ENCODE results near the gene EVA1A.

EVA1A gene

DNA sequence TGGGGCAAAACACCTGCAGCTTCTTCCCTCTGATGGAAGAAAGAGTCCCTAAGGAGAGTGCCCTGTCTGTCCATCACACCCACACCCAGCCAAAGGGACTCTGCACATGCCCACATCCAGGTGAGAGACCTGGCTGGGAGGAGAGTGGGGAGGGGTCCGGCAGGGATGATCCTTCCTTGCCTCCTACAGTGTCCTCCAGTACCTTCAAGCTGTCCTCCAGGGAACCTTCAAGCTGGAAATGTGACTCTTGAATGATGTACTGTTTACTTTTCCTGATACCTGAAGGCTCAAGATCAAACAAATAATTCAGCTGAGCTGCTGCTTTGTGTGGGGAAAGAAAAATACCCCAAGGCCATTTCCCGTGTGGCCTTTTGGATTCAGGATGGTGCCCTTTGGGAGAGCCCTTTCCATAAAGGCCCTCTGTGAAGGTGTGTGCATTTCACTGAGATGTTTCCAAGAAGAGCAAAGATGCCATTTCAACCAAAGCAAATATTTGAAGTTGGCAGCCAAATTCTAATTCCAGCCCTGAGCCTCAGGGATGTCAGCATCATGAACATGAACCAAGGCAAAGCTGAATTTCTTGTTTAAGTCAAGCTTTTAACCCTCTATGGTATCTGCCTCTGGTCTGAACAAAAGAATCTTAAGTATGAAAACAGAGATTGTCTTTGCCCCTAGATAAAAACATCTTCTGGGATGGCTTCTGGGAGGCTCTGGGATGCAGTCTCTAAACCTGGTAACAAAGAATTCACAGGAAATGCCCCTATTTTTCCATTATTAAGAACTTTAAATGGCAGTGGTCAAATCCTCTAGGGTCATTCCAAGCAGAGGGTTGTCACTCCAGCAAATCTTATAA, 11.1 kb downstream of the EVA1A start:
- no peak for DNase-seq (ENCODE audit: low spot score)
- in situ Hi-C loops (cut with MboI; ENCODE audit: low pct_unique_long_range_greater_than_20kb, low sequenced_read_pairs, unreplicated experiment): no loop called here
- TF ChIP-seq, protein P1, sequence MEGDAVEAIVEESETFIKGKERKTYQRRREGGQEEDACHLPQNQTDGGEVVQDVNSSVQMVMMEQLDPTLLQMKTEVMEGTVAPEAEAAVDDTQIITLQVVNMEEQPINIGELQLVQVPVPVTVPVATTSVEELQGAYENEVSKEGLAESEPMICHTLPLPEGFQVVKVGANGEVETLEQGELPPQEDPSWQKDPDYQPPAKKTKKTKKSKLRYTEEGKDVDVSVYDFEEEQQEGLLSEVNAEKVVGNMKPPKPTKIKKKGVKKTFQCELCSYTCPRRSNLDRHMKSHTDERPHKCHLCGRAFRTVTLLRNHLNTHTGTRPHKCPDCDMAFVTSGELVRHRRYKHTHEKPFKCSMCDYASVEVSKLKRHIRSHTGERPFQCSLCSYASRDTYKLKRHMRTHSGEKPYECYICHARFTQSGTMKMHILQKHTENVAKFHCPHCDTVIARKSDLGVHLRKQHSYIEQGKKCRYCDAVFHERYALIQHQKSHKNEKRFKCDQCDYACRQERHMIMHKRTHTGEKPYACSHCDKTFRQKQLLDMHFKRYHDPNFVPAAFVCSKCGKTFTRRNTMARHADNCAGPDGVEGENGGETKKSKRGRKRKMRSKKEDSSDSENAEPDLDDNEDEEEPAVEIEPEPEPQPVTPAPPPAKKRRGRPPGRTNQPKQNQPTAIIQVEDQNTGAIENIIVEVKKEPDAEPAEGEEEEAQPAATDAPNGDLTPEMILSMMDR (IDR thresholded peaks at IDR 0.05; ENCODE audit: extremely low read depth, insufficient read depth, missing control alignments): no peak

DNA sequence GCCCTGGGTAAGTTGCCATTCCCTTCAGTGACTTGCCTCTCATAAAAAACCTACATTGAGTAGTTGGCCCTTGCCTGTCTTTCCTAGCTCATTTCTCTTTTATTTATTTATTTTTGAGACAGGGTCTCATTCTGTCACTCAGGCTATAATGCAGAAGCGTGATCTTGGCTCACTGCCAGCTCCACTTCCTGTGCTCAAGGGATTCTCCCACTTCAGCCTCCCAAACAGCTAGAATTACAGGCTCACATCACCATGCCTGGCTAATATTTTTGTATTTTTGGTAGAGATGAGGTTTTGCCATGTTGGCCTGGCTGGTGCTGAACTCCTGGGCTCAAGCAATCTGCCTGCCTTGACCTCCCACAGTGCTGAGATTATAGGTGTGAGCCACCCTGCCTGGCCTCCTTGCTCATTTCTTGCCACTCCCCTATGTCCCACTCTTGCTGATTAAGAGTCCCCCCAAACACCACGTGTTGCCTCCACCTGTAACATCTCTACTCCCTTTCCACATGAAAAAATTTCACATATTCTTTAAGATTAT, 12.6 kb downstream of the EVA1A start:
- in situ Hi-C loops (cut with MboI; ENCODE audit: low pct_unique_long_range_greater_than_20kb, low sequenced_read_pairs, unreplicated experiment): no loop called here
- no peak for DNase-seq (ENCODE audit: low spot score)
- TF ChIP-seq, protein P1 (IDR thresholded peaks at IDR 0.05; ENCODE audit: extremely low read depth, insufficient read depth, missing control alignments): no peak

DNA sequence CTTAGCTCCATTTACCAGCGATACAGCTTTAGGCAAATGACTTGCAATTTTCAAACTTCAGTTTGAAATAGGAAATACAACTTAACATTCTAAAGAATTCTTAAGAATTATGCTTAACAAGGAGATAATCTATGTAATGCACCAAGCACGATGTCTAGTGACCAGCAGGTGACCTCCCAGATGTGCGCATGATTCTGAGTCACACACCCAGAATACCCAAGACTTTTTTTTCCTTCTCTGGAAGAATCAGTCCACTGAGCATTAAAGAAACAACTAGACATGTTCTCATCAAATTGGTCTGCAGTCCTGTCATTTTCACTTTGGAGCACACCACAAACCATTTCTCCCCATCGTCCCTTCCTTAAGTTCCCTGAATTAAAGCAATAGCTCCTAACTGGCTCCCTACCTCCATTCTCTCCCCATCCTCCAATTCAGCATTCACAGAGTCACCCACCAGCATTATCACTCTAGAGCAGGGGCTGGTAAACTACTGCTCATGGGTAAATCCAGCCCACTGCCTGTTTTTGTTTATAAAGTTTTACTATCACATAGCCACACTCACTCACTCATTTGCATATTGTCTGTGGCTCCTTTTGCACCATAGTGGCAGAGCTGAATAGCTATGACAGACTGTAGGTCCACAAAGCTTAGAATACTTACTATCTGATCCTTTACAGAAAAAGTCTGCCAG, 13.2 kb downstream of the EVA1A start:
- TF ChIP-seq, protein P1 (IDR thresholded peaks at IDR 0.05; ENCODE audit: extremely low read depth, insufficient read depth, missing control alignments): no peak
- no peak for DNase-seq (ENCODE audit: low spot score)
- in situ Hi-C loops (cut with MboI; ENCODE audit: low pct_unique_long_range_greater_than_20kb, low sequenced_read_pairs, unreplicated experiment): no loop called here

GRCh38 chr2:75545922-75546321, 14.8 kb downstream of the EVA1A start:
- in situ Hi-C loops (cut with MboI; ENCODE audit: low pct_unique_long_range_greater_than_20kb, low sequenced_read_pairs, unreplicated experiment): no loop called here
- TF ChIP-seq, protein P1 (IDR thresholded peaks at IDR 0.05; ENCODE audit: extremely low read depth, insufficient read depth, missing control alignments): no peak
- no peak for DNase-seq (ENCODE audit: low spot score)

DNA sequence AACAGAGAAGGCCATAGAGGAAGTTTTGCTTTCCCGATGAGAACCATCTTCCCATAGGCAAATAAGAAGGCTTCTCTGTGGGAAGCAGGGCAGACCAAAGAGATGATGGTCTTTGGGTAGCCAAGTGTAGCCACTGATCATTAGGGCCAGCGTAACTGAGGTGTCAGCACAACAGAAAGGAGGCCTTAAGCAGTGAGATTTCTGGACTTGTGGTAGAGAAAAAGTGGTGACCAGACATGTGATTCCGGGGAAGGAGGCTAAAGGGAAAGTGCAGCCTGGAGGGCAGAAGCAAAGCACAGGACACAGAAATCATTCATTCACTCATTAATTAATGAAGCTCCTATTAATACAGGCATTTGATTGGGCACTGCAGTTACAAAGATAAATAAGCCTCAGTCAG, 15.4 kb downstream of the EVA1A start:
- no peak for DNase-seq (ENCODE audit: low spot score)
- in situ Hi-C loops (cut with MboI; ENCODE audit: low pct_unique_long_range_greater_than_20kb, low sequenced_read_pairs, unreplicated experiment): no loop called here
- TF ChIP-seq, protein P1 (IDR thresholded peaks at IDR 0.05; ENCODE audit: extremely low read depth, insufficient read depth, missing control alignments): no peak

DNA sequence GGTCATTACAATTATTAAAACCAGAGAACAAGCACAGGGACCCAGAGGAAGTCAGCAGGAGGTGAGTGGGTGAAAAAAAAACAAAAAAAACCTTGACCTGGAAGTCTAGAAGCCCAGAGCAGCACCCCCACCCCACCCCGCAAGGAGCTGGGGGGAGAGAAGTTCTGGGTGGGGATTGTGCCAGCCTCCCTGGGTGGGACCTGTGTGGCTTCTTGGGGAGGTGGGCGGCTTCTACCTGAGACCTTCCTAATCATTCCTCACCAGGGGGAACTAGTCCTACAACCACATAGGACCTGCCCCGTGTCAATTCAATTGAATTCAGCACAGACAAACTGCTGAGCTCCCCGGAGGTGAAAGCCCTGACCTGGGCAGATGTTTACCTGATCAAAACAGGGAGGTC, 17.3 kb downstream of the EVA1A start:
- in situ Hi-C loops (cut with MboI; ENCODE audit: low pct_unique_long_range_greater_than_20kb, low sequenced_read_pairs, unreplicated experiment): no loop called here
- DNase-seq (ENCODE audit: low spot score): no peak
- TF ChIP-seq, protein P1 (IDR thresholded peaks at IDR 0.05; ENCODE audit: extremely low read depth, insufficient read depth, missing control alignments): no peak
